GM21717 (cell line): ENCODE data around the gene MRPL28.
"Not testable (repeated sequence)": the region's sequence is repeated elsewhere in the genome, so short reads cannot be mapped to it uniquely, and the experiment has no call there.

Experiments used
- ATAC-seq: cut with Tn5 transposase; IDR thresholded peaks from one replicate; pipeline ENCODE4 v1.9.1; 2021; ENCODE audit warnings: mild to moderate bottlenecking, moderate library complexity; ENCODE audit not compliant: unreplicated experiment

Gene MRPL28

GRCh38 chr16:391885-392335, 21.6 kb upstream of the MRPL28 start:
- ATAC-seq, result no peak

DNA sequence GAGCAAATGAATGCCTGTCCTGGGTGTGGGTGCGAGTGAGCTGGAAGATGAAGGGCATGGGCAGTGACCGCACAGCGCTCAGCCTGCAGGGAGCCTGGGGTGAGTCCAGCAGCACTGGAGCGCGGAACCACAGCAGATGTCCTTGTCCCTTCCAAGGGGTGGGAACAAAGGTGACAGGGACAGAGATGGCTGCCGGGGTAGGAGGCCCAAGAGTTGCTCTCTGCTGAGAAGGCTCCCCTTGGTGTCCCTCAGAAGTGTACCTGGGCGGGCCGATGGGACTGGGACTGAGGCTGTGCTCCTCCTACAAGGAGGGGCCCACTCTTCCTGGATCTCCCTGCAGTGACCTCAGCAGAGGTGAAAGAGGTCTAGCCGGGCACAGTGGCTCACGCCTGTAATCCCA, 19.0 kb upstream of the MRPL28 start:
- no peak for ATAC-seq

DNA sequence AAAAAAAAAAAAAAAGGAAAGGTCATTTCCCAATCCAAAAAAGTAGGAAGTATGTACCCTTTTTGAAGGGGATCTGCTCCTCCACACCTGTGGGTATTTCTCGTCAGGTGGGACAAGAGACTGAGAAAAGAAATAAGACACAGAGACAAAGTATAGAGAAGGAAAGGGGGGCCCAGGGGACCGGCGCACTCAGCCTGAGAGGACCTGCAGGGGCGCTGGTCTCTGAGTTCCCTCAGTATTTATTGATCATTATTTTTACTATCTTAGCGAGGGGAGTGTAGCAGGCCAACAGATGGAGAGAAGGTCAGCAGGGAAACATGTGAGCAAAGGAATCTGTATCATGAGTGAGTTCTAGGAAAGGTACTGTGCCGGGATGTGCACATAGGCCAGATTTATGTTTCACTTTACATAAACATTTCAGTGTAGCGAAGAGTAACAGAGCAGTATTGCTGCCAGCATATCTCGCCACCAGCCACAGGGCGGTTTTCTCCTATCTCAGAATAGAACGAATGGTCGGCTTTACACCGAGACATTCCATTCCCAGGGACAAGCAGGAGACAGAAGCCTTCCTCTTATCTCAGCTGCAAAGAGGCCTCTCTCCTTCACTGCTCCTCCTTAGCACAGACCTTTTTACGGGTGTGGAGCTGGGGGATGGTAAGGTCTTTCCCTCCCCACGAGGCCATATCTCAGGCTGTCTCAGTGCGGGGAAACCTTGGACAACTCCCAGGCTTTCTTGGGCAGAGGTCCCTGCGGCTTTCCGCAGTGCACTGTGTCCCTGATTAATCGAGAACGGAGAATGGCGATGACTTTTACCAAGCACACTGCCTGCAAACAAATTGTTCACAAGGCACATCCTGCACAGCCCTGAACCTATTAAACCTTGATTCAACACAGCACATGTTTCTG, 17.7 kb upstream of the MRPL28 start:
- ATAC-seq, result not testable (repeated sequence)

DNA sequence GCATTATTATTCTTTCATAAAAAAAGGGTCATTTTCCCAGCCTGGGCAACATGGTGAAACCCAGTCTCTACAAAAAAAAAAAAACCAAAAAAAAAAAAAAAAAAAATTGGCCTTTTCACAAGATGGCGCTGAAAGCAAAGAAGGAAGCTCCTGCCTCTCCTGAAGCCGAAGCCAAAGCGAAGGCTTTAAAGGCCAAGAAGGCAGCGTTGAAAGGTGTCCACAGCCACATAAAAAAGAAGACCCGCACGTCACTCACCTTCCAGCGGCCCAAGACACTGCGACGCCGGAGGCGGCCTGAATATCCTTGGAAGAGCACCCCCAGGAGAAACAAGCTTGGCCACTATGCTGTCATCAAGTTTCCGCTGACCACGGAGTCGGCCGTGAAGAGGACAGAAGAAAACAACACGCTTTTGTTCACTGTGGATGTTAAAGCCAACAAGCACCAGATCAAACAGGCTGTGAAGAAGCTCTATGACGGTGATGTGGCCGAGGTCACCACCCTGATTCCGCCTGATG, 16.4 kb upstream of the MRPL28 start:
- no peak for ATAC-seq

DNA sequence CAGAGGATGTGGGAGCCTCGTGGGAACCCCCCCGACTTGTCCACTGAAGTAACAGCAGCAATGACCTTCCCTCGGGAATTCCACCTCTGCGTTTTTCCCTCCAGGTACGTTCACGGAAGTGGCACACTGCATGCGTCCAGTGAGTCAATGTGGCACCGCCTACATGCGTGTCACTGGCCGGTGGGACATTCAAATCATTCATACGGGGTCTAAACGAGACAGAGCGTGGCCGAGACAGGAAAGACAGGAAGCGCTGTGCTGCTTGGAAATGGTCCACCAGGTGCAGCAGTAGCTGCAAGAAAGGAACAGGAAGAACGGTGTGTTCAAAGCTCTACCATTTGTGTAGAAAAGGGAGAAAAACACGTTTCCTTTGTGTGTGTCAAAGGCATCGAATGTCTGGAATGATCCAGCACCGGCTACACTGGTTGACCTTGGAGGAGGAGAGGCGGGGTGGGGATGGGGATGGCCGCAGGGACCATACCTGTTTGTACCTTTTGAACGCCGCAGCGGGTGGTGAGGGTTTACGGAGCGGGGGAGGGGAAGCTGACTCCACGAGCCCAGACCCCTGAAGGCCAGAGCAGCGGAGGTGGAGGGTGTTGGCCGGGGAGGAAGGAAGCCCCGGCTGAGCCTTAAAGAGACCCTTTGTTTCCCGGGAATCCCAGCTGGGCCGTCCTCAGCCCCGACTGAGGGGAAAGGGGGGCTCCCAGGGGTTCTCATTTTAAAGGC, 13.2 kb upstream of the MRPL28 start:
- no peak for ATAC-seq

DNA sequence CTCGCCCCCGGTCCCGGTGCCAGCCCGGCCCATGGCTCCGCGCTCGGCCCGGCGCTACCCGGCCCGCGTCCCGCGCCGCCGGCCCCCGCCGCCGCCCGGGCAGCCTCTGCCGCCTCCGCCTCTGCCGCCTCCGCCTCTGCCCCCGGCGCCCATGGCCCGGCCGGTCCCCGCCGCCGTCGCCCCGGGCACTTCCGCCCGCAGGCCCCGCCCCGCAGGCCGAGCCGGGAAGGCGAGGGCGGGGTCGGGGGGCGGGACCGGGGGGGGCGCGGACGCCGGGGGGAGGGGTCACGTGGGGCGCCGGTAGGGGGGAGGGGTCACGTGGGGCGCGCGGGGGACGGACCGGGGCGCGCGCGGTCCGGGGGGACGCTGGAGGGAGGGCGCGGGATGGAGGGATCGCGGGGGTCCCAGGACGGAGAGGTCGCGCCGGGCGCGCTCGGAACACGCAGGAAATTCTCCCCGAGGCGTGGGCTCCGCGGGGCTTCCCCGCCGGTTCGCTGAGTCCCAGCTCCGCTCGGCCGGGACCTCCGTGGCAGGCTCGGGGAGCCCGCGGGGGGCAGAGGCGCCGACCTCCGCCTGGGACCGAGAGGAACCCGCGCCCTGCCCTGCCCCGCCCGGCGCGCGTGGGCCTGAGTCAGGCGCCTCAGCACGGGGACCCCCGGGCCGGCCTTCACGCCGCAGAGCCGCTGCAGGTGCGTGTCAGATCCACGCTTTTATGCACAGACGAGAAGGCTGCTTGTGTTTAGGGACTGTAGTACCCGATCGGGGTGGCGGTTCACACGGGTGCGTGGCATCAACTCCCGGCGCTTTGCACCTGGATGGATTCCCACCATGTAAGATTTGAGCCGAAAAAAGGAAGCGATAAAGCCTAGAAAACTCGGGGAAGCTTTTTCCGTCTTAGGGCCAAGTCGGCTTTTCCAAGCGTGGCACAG, 11.7 kb upstream of the MRPL28 start, which contains the start of gene PGAP6:
PGAP6 (minus strand) TSS at position 190 of the 929 bp plus-strand sequence; CDS start at position 33, 157 bp downstream.
- ATAC-seq, result peak; percentile 37

DNA sequence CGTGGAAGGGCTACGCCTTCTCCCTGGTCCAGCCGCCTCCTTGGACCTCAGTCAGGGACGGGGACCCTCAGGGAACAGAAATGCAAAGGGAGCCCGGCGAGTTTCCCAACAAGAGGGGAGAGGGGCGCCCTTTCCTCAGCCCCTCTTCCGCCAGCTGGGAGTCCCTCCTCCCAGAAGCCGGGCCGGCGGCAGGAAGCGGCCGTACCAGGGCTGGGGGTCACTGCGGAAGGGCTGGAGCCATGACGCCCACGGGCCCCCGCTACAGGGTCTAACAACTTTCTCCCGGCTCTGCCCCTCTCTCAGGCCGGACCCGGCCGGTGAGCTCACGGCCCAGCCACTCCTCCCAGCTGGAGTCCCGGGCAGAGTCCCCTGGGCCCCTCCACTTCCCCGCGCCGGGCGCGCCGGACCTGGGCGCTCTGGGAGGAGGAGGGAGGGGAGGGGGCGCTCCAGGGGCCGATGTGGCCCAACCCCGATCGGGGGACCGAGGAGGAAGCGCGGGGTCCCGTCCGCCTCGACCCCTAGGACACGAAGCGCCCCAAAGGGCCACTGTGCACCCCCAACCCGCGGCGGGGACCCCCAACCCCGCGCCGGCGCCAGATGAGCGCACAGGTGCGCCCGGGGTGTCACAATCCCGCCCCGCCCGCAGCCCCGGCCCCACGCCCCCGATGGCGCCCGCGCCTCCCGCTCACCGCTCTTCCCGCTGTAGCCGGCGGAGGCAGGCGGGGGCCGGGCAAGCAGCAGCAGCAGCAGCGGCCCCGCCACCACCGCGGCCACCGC, 10.9 kb upstream of the MRPL28 start:
- peak; percentile 10 for ATAC-seq

DNA sequence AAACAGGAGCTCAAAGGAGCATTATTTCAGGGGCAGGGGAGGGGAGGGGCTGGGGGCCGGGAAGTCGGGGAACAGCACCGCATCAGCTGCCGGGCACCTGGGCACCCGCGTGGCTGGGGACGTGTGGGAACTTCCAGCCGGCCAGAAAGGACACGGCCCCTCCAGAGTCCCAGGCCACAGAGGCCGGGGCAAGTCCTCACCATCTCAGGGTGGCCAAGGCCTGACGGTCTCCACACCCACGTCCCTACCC, 10.3 kb upstream of the MRPL28 start:
- no peak for ATAC-seq

DNA sequence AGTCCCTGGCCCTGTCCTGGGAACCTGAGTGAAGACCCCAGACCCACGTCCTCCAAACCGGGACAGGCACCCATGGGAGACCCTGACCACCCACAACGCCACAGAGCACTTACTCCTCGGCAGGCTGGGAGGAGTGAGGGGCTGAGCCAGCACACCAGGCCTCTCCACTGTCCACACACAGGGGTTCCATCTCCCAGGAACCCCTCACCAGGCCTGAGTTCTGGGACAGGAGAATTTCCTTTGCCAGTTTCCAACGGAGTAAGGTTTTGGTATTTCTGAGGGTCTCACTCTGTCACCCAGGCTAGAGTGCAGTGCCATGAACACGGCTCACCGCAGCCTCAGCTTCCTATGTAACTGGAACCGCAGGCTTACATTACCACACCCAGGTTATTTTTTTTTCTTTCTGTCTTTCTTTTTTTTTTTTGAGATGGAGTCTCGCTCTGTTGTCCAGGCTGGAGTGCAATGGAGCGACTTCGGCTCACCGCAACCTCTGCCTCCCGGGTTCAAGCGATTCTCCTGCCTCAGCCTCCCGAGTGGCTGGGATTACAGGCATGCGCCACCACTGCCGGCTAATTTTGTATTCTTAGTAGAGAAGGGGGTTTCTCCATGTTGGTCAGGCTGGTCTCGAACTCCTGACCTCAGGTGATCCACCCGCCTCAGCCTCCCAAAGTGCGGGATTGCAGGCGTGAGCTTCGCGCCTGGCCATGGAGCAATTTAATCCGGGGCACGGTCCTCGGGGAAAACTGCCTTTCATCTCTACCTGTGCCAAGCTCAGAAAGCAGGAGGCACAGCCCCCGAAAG, 9.8 kb upstream of the MRPL28 start:
- no peak for ATAC-seq

DNA sequence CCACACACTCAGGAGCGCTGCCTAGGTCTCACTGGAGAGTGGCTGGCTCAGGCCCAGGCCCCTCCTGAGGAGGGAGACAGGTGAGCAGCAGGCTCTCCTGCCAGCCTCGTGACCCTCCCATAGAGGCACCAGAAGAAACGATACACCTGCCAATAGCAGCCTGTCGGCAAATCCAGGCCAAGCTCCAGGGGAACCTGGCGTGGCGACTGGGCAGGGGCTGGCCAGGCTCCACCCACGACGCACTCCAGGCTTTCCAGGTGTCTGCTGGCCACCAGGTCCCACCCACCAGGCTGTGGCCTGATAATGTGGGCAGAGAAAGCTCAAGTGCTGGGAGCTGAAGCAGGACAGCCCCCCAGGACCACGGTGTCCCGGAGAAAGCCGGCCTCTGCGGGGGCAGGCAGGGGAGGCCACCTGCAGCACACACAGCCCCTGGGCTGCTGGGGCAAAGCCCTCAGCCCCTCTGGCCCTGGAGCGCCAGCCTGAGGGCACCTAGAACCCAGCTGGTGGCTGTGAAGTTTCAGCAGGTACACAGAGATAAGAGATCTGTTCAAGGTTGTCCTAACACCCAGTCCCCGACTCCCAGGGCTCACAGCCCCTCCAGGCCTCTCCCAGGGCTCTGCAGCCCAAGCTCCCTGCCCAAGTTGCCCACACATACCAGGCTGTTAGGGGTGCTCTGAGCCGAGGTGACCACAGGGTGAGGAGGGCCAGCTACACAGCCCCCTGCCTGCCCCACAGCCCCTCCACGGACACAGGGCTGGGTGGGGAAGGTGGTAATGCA, 9.0 kb upstream of the MRPL28 start:
- no peak for ATAC-seq

GRCh38 chr16:378821-379182, 8.5 kb upstream of the MRPL28 start:
- ATAC-seq, result no peak

- not testable (repeated sequence) for ATAC-seq
These were observed 7.9 kb upstream of the MRPL28 start for GRCh38 chr16:378113-378820.

DNA sequence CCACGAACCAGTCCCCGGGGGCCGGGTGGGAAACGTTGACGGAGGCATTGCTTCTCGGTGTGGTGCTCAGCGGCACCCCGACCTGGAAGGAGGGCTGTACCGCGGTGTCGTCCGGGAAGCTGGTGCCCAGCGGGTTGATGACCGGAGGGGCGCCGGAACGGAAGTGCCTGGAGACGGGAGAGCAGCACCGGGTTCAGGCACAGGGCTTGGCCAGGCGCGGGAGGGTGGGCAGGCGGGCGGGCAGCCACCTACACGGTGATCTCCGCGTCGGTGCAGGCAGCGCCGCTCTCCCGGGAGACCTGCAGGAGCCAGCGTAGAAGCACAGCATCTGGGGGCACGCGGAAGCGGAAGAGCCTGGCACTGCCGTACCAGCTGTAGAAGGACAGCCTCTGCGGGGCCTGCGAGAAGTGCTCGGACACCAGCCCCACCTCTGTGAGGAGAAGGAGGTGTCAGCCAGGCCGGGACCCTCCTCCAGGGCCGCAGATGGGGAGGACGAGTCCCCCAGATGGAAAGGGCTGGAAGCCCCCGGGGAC, 7.1 kb upstream of the MRPL28 start:
- no peak for ATAC-seq

- ATAC-seq, result no peak
These were observed 6.6 kb upstream of the MRPL28 start for GRCh38 chr16:376817-377418.

DNA sequence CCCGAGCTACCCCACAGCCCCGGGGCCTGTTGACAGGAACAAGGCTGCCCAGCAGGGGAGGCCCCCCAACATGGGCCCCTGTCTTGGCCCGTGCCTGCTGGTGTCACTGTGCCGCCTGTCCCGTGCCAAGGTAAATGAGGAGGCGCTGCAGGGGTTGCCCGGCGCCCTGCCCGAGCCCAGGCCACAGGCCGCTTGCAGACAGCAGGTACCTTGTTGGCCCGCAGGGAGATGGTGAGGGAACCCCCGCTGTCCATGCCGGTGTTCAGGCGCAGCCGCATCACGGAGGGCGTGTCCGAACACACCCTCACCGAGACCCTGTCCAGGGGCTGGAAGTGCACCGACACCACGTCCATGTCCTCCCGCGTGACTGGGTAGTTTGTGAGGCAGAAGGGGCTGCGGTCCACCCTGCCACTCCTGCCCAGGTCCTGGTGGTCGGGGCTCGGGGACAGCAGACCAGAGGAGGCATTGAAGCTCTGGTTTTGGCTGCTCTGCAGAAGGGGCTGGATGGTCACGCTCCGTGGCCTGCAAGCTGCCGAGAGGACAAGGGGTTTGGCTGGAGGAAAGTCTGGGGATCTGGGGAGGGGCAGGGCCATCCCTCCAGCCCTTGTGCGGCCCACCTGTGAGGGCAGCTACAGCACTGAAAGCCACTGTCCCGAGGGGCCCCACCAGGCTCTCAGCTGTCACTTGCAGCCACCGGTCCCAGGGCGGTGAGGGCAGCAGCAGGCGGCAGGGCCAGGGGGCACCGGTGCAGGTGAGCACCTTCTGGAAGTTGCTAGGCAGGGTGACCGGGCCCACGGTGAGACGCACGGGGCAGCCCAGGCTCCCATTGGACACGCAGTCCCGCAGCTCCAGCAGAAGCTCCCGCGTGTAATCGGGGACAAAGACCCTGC, 5.8 kb upstream of the MRPL28 start:
- no peak for ATAC-seq

DNA sequence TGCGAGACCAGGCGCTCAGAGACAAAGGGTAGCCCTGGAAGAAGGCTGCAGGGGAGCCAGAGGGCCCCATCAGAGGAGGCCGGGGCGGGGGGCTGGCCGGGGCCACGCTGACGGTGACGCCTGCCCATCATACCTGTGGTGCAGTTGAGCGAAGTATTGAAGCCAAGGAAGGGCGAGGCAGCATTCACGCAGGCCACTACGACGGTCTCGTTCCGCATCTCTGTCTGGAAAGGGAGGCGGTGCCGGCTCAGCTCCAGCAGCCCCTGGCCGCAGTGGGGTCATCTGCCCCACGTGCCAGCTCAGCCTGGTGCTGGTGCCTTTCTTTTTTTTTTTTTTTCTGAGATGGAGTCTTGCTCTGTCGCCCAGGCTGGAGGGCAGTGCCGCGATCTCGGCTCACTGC, 4.9 kb upstream of the MRPL28 start:
- ATAC-seq, result no peak

DNA sequence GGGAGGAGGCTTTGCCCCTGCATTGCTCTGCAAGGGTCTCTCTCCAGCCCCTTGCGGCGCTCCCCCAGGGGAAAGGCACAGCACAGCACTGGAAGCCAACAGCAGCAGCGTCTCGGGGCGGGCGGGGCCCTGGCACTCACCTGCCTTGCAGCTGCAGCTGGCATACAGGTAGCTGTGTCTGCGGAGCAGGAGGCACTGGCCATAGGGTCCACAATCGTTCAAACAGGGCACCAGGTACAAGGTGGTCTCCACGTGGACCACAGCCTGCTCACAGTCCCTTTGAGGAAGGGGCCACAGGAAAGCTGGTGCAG, 4.2 kb upstream of the MRPL28 start:
- ATAC-seq, result no peak
